Adrenal gland (tissue), 12 donors: ENCODE data around the gene CHTOP. TPM values are rescaled to one million over a fixed set of nuclear protein-coding genes. Genes with fewer than 3 reads are reported as not detected.
"Not testable (repeated sequence)": the region's sequence is repeated elsewhere in the genome, so short reads cannot be mapped to it uniquely, and the experiment has no call there.

Source experiments
- DNase-seq, 7 donors: peaks; one replicate each; pipeline ENCODE4 v3.0.0-alpha.2; 2019 to 2020
- H3K27ac ChIP-seq, 5 donors: fragments of 200-600 bp; sonication (generic) in 4 of 5; 1 replicate in 3 of 5; 2 replicates in 2 of 5; pipeline versions ENCODE4 v1.5.1 to v1.8.0; 2016 to 2020; ENCODE audit warnings: mild to moderate bottlenecking in 1 of 5
- H3K27me3 ChIP-seq: fragments of 200-600 bp; 2 replicates; pipeline ENCODE4 v1.8.0; 2021
- H3K36me3 ChIP-seq, 2 donors: fragments of 200-600 bp; replicated peaks in 1 of 2; 1 replicate in 1 of 2; 2 replicates in 1 of 2; pipeline versions ENCODE4 v1.5.1 to v1.8.0; 2018 to 2022
- H3K4me1 ChIP-seq, 2 donors: fragments of 200-600 bp; replicated peaks in 1 of 2; 1 replicate in 1 of 2; 2 replicates in 1 of 2; pipeline versions ENCODE4 v1.5.1 to v1.8.0; 2018 to 2021
- H3K4me3 ChIP-seq, 4 donors: fragments of 200-600 bp; sonication (generic) in 3 of 4; one replicate each; pipeline ENCODE4 v1.5.1; 2016 to 2018
- H3K9me3 ChIP-seq, 3 donors: fragments of 200-600 bp; sonication (generic) in 1 of 3; replicated peaks in 1 of 3; 1 replicate in 2 of 3; 2 replicates in 1 of 3; pipeline versions ENCODE4 v1.5.1 to v1.8.0; 2016 to 2021
- CTCF ChIP-seq, 6 experiments: fragments of 450-650 bp in 4 of 6; fragments of 200-600 bp in 2 of 6; sonication (generic) in 1 of 6; IDR thresholded peaks; 1 replicate in 5 of 6; 2 replicates in 1 of 6; pipeline versions ENCODE4 v1.5.1 to v1.8.0; 2016 to 2021; ENCODE audit warnings: antibody characterized with exemption in 6 of 6, mild to moderate bottlenecking in 2 of 6, moderate library complexity in 1 of 6
- POLR2A ChIP-seq, 2 donors: fragments of 450-650 bp; IDR thresholded peaks; one replicate each; pipeline ENCODE4 v1.6.1; 2017; ENCODE audit warnings: antibody characterized with exemption in 2 of 2, mild to moderate bottlenecking in 2 of 2, moderate library complexity in 1 of 2
- WGBS, 4 donors: extraction: QIAGEN DNeasy Blood & Tissue Kit in 2 of 4; methylation state at CpG; one replicate each; pipeline versions ENCODE4 v1.1.5 to v1.1.7; 2013 to 2017; 5-methylcytosine and 5-hydroxymethylcytosine counted together
- intact Hi-C, 2 donors: fragments of 100-400 bp; cut with DNase I; formaldehyde crosslinking; loops; one replicate each; pipeline versions ENCODE4 v1.14.1 to v1.15.0; 2022 to 2023
- polyA plus RNA-seq, 3 donors: library from polyadenylated mRNA; stranded (reverse); fragments of 200-250 nt in 2 of 3; fragments of 350-450 nt in 1 of 3; fragmentation: Illumina TruSeq in 1 of 3; extraction: RNeasy Lipid Tissue Mini Kit (QIAGEN cat#74804) in 1 of 3; gene quantifications; one replicate each; pipeline ENCODE4 v1.2.3, GENCODE V29; 2013 to 2014
- total RNA-seq, 9 donors: library from RNA; depleted of rRNA in 4 of 9; stranded (reverse); fragments of >200 nt in 4 of 9; fragments of 120-200 nt in 1 of 9; fragmentation: NEBNext Ultra II Directional in 1 of 9; extraction: Animal tissue kit (Norgen Biotek cat#: 25700) in 1 of 9; gene quantifications; one replicate each; pipeline versions ENCODE4 v1.1.0 to v1.2.4, GENCODE V29; 2013 to 2023
- donor health status: healthy with polysubstance abuse.
- donor health status: Bipolar disorder and iron deficiency.
- donor health status: DM: yes; HTN: yes; CAD: no.
- donor health status: DM: no; HTN: no; CAD: no.
- donor health status: DM: no; HTN: no; CAD: no.
- donor health status: DM: yes; HTN: yes; CAD: no.

CHTOP gene
- total and polyA plus RNA-seq, 12 donors, result 35.5 to 83.3 (median 58.3) TPM

GRCh38 chr1:153661111-153661708 is 27.3 kb downstream of the CHTOP start:
- intact Hi-C loops, result loop anchor here in 1 of 2 donors (10.0 kb wide), 1 partner anchor 86 kb away; no protein-coding TSS in a partner anchor
- Histone ChIP-seq H3K27ac (no peak overlapping the region), H3K36me3 (peaks cover 0 to 58% of the 10 kb centered on the region in 2 donors), H3K27me3 (no peaks in the 10 kb centered on the region), H3K4me1 (peaks cover 8 to 18% of the 10 kb centered on the region in 2 donors), H3K4me3 (no peak overlapping the region), H3K9me3 (no peaks in the 10 kb centered on the region)
- DNase-seq, result no peak
- TF ChIP-seq POLR2A (IDR thresholded peaks at IDR 0.05), result no peak
- no peak for TF ChIP-seq CTCF (IDR thresholded peaks at IDR 0.05)
- WGBS, 4 donors, result 68 to 74% (median 71%) methylated on average over 5 to 9 of the region's 9 CpGs

GRCh38 chr1:153662269-153662668 is 28.4 kb downstream of the CHTOP start:
- no peak for TF ChIP-seq POLR2A (IDR thresholded peaks at IDR 0.05)
- no peak for TF ChIP-seq CTCF (IDR thresholded peaks at IDR 0.05)
- Histone ChIP-seq H3K4me1 (peaks cover 8 to 18% of the 10 kb centered on the region in 2 donors), H3K27me3 (no peaks in the 10 kb centered on the region), H3K36me3 (peaks cover 0 to 69% of the 10 kb centered on the region in 2 donors), H3K9me3 (no peaks in the 10 kb centered on the region), H3K4me3 (no peak overlapping the region), H3K27ac (no peak overlapping the region)
- WGBS, 4 donors, result 51 to 63% (median 58%) methylated on average over 2 of the region's 2 CpGs
- intact Hi-C loops, result loop anchor here in 1 of 2 donors (10.0 kb wide), 1 partner anchor 87 kb away; no protein-coding TSS in a partner anchor
- DNase-seq, result no peak

- Histone ChIP-seq H3K9me3 (no peaks in the 10 kb centered on the region), H3K4me1 (peaks cover 8 to 14% of the 10 kb centered on the region in 2 donors), H3K4me3 (no peak overlapping the region), H3K27me3 (no peaks in the 10 kb centered on the region), H3K36me3 (peaks cover 0 to 78% of the 10 kb centered on the region in 2 donors), H3K27ac (peak overlapping the region in 1 of 5 donors; percentile 7)
- DNase-seq, result peak in 1 of 7 donors; percentile 19
- TF ChIP-seq POLR2A (IDR thresholded peaks at IDR 0.05), result no peak
- no peak for TF ChIP-seq CTCF (IDR thresholded peaks at IDR 0.05)
- intact Hi-C loops, result loop anchor here in 1 of 2 donors (10.0 kb wide), 1 partner anchor 88 kb away; no protein-coding TSS in a partner anchor
- 75 to 81% (median 77%) methylated on average over 5 of the region's 5 CpGs for WGBS, 4 donors
Observed at GRCh38 chr1:153663211-153663610, 29.3 kb downstream of the CHTOP start.

- WGBS, 4 donors, result 82 to 90% (median 84%) methylated on average over 4 of the region's 4 CpGs
- H3K27me3 ChIP-seq, result no peaks in the 10 kb centered on the region
Observed at GRCh38 chr1:153667439-153667838, 33.6 kb downstream of the CHTOP start.

GRCh38 chr1:153668672-153669071 is 34.8 kb downstream of the CHTOP start:
- WGBS, 4 donors, result 90 to 95% (median 94%) methylated on average over 8 of the region's 8 CpGs
- not testable (repeated sequence) for H3K27ac ChIP-seq, H3K9me3 ChIP-seq, H3K4me3 ChIP-seq, H3K27me3 ChIP-seq
- intact Hi-C loops, result loop anchor here in 1 of 2 donors (10.0 kb wide), 1 partner anchor 94 kb away; no protein-coding TSS in a partner anchor
- Histone ChIP-seq H3K4me1 (peaks cover 10 to 13% of the 10 kb centered on the region in 2 donors), H3K36me3 (peaks cover 0 to 60% of the 10 kb centered on the region in 2 donors)
- peak in 1 of 7 donors; percentile 11 for DNase-seq

More at GRCh38 chr1:153667439-153667838, 33.6 kb downstream of the CHTOP start:
- intact Hi-C loops, result loop anchor here in 1 of 2 donors (10.0 kb wide), 1 partner anchor 93 kb away; no protein-coding TSS in a partner anchor
- DNase-seq, result no peak
- Histone ChIP-seq H3K9me3 (no peaks in the 10 kb centered on the region), H3K27ac (no peak overlapping the region), H3K4me1 (peaks cover 10 to 13% of the 10 kb centered on the region in 2 donors), H3K36me3 (peaks cover 0 to 73% of the 10 kb centered on the region in 2 donors), H3K4me3 (no peak overlapping the region)
- TF ChIP-seq POLR2A (IDR thresholded peaks at IDR 0.05) (no peak), CTCF (IDR thresholded peaks at IDR 0.05) (no peak)
